GM19324 (cell line): ENCODE results near the gene MAN1B1.

Experiments
- ATAC-seq: cut with Tn5 transposase; IDR thresholded peaks from one replicate; pipeline ENCODE4 v1.9.1; 2021; ENCODE audit warnings: mild to moderate bottlenecking, moderate library complexity; ENCODE audit not compliant: unreplicated experiment, low FRiP score

Gene MAN1B1

GRCh38 chr9:137086531-137087408 is at the start of gene MAN1B1:
Gene MAN1B1 (plus strand): TSS chr9:137086985. CDS start chr9:137087000, 15 bp downstream.
- ATAC-seq = peak; percentile 91

- no peak for ATAC-seq
These were observed 49.8 kb upstream of the MAN1B1 start for GRCh38 chr9:137037035-137037434.

- ATAC-seq = no peak
These were observed 49.3 kb upstream of the MAN1B1 start for GRCh38 chr9:137037483-137037882.

GRCh38 chr9:137038916-137039315 is 47.9 kb upstream of the MAN1B1 start:
- no peak for ATAC-seq

GRCh38 chr9:137039611-137040366 is 47.0 kb upstream of the MAN1B1 start:
- ATAC-seq = no peak

GRCh38 chr9:137040568-137040967 is 46.2 kb upstream of the MAN1B1 start:
- no peak for ATAC-seq

GRCh38 chr9:137041124-137041523 is 45.7 kb upstream of the MAN1B1 start:
- ATAC-seq = no peak

- no peak for ATAC-seq
These were observed 43.7 kb upstream of the MAN1B1 start for GRCh38 chr9:137042751-137043727.

- no peak for ATAC-seq
These were observed 42.7 kb upstream of the MAN1B1 start for GRCh38 chr9:137044037-137044436.

GRCh38 chr9:137044502-137045177 is 42.1 kb upstream of the MAN1B1 start:
- ATAC-seq = no peak

- no peak for ATAC-seq
These were observed 41.3 kb upstream of the MAN1B1 start for GRCh38 chr9:137045294-137046087.

- ATAC-seq = no peak
These were observed 40.5 kb upstream of the MAN1B1 start, which contains the start of gene NPDC1 for GRCh38 chr9:137046088-137046787. Gene NPDC1 (minus strand): TSS chr9:137046177. CDS start chr9:137045989, 188 bp downstream.

- no peak for ATAC-seq
These were observed 37.9 kb upstream of the MAN1B1 start for GRCh38 chr9:137048655-137049543.

- no peak for ATAC-seq
These were observed 37.0 kb upstream of the MAN1B1 start for GRCh38 chr9:137049544-137050449.

GRCh38 chr9:137050570-137050969 is 36.2 kb upstream of the MAN1B1 start:
- no peak for ATAC-seq

GRCh38 chr9:137051145-137051724 is 35.5 kb upstream of the MAN1B1 start:
- ATAC-seq = no peak
